GM12875 (cell line): Measurements from ENCODE around the gene KIF26B.
"Not testable (repeated sequence)": the region's sequence is repeated elsewhere in the genome, so short reads cannot be mapped to it uniquely, and the experiment has no call there.

ENCODE experiments used
- H3K4me3 ChIP-seq: one replicate; pipeline ENCODE4 v1.5.1; 2011; ENCODE audit warnings: low read depth, low read length, control low read depth
- TF ChIP-seq, protein P1 (sequence below): IDR thresholded peaks from 2 replicates; pipeline ENCODE4 v1.5.1; 2011; ENCODE audit warnings: low read depth, mild to moderate bottlenecking, control low read depth, inconsistent platforms, low read length, moderate library complexity, borderline replicate concordance; ENCODE audit not compliant: insufficient read depth

The KIF26B gene

GRCh38 chr1:245693116-245693793 is 538.5 kb downstream of the KIF26B start:
- TF ChIP-seq, protein P1, sequence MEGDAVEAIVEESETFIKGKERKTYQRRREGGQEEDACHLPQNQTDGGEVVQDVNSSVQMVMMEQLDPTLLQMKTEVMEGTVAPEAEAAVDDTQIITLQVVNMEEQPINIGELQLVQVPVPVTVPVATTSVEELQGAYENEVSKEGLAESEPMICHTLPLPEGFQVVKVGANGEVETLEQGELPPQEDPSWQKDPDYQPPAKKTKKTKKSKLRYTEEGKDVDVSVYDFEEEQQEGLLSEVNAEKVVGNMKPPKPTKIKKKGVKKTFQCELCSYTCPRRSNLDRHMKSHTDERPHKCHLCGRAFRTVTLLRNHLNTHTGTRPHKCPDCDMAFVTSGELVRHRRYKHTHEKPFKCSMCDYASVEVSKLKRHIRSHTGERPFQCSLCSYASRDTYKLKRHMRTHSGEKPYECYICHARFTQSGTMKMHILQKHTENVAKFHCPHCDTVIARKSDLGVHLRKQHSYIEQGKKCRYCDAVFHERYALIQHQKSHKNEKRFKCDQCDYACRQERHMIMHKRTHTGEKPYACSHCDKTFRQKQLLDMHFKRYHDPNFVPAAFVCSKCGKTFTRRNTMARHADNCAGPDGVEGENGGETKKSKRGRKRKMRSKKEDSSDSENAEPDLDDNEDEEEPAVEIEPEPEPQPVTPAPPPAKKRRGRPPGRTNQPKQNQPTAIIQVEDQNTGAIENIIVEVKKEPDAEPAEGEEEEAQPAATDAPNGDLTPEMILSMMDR: no peak
- no peak overlapping the region for H3K4me3 ChIP-seq

DNA sequence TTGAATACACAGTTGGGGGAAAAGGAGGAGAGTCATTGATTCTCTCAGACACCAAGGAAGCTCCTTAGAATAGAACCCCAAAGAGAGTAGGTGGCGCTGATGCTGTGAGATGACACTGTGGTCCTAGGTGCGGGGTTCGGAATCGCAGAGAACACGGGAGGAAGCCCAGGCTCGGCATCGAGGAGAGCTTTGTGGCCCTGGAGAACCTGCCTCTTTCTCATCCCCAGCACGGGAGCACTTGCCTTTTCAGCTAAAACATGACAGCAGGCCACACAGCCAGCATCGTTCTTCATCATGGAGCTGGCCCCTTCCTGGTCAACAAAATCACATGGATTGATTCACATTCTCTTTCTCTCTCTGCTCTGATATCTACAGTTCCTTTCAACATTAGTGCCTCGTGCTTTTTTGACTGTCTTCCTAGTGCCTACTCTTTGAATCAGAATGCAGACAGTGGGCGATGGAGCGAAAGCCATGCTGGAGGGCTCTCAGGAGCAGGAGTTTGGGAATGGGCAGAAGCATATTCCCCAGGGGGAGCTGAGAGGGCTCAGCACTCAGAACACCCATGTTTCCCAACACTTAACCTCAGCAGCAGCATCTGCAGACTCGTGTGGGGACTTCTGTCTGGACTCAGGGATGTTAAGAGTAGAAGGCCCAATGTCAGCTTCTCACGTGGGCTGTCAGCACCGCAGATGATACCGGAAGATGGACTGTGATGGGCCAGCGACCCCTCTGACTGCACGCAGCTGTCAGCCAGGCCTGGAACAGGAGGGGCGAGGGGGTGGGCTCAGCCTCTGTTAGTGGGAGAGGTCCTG is 539.4 kb downstream of the KIF26B start:
- no peak overlapping the region for H3K4me3 ChIP-seq
- TF ChIP-seq, protein P1: no peak

GRCh38 chr1:245694753-245695195 is 540.0 kb downstream of the KIF26B start:
- H3K4me3 ChIP-seq: no peak overlapping the region
- TF ChIP-seq, protein P1: no peak

DNA sequence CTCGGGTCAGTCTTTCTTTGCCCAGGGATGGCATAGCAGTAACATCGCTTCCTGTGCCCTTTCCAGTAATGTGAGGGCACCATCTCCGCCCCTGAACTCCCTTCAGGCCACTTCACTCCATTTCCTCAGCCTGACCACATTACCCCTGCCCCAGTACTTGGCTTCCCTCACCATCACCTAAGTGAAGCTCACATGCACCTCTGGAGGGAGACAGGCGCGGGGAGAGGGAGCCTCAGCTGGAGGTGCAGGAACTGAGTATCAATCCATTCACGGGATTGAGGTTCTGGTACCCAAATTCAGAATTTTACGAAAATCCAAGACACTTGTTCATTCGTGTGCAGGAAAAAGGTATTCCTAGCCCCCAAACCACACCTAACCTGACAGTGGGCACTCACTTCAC is 540.4 kb downstream of the KIF26B start:
- TF ChIP-seq, protein P1: no peak
- H3K4me3 ChIP-seq: no peak overlapping the region

GRCh38 chr1:245695701-245696100 is 540.9 kb downstream of the KIF26B start:
- H3K4me3 ChIP-seq: not testable (repeated sequence)

- TF ChIP-seq, protein P1: no peak
- H3K4me3 ChIP-seq: no peak overlapping the region
These were observed 543.3 kb downstream of the KIF26B start for GRCh38 chr1:245698116-245698515.

GRCh38 chr1:245698860-245699259 is 544.1 kb downstream of the KIF26B start:
- H3K4me3 ChIP-seq: no peak overlapping the region
- TF ChIP-seq, protein P1: no peak
